NCI-H2081 (cell line): Measurements from ENCODE around the gene AMMECR1.

Experiments used
- DNase-seq, 2 experiments: peaks; one replicate each; lab custom pipeline; 2025; lab: John Stamatoyannopoulos, UW

Gene AMMECR1

DNA sequence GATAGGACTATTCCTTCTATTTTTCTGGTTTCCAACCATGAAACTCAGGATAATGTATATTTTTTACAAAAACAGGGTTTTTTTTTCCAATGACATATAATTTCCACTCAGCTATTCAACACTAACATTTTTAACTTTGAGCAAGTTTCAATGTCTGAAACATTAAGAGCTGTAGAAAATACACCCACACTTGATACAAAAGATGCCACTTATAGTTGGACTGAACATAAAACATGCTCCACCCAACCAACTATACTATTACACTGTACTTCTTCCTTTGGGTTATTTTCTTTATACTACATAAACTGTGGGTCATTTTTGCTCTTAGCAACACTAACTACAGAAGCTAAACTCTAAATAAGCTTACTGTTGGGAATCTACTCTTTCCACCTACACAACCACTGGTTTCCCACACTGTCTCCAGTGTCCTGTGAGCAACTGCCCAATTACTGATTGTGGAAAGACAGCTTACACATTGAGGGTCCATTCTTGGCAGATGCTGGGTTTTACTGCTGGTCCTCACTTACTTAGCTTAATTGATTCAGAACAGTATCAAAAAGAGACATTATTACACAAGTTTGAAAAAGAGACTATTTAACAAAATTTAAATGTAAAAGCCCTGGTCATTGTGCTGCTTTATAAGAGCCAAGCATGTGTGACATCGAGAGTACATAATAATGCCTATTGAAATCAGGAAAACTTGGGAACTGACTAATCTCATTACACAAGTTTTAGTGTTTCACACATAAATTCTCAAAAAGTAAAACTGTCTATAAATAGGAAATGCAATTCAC, 6.3 kb downstream of the AMMECR1 start:
- DNase-seq: no peak

GRCh38 chrX:110310896-110311295, 7.0 kb downstream of the AMMECR1 start:
- no peak for DNase-seq

DNA sequence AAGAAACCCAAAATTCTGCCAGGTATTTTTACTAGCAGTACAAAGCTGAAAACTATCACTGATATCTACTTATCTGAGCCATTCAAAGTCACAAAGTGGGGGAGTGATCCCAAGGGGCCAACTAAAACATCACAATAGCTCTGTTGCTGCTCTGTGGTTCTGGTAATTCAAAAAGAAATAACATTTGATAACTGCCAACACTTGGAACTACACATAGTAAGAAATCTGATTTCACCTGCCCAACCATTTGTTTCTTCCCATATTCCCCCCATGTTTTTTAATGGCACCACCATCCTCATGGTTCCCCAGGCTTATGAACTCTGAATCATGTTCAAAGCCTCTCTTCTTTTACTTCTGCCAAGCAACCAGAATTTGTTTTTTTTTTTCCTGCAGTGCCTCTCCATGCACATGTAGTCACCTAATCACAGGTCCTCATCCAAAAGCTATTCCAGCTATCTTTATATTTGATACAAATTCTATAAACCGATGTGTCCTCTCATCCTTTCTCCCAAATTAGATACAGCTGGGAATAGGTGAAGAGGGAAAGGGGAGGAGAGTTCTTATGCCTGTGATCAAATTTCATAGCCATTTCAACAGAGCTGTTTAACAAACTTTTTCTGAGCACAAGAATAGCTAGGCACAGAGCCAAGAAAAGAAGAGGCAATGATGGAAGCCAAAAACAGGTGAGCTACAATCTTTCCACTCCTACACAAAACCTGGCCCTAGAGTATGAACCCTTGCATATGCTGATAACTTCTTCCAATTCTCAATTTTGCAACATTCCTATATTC, 7.7 kb downstream of the AMMECR1 start:
- peak in 1 of 2 experiments; percentile 17 for DNase-seq

GRCh38 chrX:110308220-110308619, 9.7 kb downstream of the AMMECR1 start:
- no peak for DNase-seq

DNA sequence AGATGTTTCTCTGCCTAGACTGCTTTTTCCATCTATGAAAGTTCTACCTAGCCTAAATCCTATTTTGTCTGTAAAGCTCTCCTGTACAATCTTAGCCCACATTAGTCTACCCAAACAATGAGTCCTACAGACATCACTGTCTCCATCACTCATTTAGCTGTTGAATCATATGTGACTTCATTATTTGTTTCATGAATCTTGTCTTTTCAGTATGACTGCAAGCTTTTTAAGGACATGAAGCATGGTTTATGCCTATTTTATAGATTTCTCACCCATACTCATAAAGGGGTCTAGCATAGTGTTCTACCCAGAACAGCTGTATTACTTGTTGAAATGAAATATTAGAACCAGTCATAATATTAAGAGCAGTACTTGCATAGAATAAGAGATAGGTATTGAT, 13.0 kb downstream of the AMMECR1 start:
- no peak for DNase-seq

DNA sequence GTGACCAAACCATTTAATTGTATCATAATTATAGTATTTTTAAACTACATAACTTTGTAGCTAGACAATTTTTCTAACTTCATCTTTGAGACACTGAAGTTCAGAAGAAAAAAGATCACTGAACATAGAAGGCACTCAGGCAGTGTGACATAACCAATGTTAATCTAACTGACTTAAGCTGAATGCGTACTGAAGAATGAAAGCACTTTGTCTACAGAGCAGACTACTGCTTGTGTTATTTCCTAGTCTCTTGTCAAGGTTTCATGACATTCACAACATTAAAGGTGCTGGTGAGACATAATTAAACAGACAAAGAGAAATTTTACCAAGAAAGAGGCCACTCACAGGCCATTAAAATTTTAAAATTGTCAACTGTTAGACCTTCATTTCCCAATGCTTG, 13.5 kb downstream of the AMMECR1 start:
- DNase-seq: no peak

DNA sequence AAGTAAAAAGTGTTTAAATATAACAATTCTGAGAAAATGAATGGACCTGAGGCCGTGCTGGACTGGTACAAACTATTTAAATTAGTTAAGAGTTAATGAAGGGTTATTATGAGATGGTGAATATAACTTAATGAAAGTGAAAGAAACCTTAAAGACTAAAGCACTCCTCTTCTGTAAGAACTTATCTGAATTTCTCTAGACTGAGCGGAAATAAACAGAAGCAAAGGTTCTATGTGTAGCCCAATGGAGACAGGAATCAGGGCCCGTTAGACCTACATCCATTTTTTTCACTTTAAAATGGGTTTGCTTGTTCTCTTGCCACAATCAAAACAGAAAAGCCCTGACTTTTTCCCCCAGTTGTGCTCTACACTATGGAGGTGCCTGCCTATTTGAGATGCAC, 14.9 kb downstream of the AMMECR1 start:
- DNase-seq: no peak

GRCh38 chrX:110301194-110301593, 16.7 kb downstream of the AMMECR1 start:
- no peak for DNase-seq

- DNase-seq: no peak
Measured at GRCh38 chrX:110294087-110294486, 23.8 kb downstream of the AMMECR1 start.

DNA sequence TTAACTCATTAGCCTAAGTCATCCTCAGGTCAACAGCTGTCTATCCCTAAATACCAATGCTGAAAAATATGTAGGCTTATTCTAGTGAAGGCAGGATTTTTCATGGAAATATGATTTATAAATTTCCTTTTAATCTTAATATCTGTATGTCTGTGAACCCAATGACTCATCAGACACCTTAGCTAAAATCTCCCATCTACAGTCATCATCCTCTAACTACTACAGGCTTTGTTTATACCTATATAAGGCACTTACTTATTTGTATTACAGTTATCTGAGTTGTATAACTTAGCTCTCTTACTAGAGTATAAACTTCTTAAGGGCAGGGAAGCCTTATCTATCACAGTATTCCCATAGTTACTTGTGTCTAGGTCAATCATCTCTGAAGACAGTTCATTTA, 24.2 kb downstream of the AMMECR1 start:
- no peak for DNase-seq

DNA sequence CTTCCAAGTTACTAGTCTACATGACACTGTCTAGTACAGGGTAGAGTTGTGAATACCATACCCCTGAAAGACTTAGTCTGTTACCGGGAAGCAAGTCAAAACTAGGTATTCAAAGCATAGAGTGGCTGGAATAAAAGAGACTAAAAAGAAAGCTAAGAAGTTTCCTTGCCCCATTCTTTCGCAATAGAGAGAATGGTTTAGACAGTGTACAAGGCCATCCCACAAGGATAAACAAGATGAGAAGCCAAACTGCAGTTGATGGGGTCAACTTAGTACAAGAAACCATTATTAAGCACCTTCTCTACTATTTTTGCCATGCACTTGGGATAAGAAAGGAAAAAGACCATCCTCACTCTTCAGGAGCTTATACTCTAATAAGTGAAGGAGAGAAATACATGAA, 30.3 kb downstream of the AMMECR1 start:
- no peak for DNase-seq

- no peak for DNase-seq
Measured at GRCh38 chrX:110286106-110286505, 31.8 kb downstream of the AMMECR1 start.

GRCh38 chrX:110284159-110284558, 33.7 kb downstream of the AMMECR1 start:
- no peak for DNase-seq

DNA sequence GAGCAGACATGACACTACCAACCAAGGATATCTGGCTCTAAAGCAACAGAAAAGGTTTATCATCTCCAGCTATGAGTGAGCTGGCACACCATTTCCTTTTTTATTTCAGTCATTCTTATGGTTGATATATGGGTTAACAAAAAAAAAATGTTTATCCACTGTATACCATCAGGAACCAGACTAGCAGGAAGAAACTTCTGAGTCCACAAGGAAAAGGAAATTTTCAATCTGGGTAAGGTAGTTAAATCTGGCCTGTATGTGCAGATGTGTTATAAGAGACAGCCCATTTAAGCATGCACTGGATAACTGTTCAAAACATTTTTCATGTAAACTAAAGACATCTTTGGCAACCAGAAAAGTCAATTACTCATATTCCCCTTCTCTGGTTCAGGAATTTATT, 35.0 kb downstream of the AMMECR1 start:
- no peak for DNase-seq

DNA sequence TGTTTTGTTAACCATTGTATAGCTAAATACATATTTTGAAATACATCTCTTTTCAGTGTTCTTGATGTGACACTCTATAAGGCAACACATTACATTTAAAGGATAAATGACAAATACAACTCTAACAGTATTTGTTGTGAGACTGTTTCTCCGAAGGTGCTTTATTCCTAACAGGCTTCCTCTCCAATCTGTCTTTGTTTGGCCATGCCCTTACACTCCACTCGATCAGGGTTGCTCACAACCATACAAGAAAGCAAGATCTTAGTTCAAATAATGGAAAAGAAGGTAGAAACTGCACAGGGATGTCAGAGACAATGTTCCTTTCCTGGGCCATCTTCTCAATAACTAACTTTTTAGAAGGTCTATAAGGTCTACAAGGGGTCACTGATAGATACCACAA, 36.5 kb downstream of the AMMECR1 start:
- no peak for DNase-seq

DNA sequence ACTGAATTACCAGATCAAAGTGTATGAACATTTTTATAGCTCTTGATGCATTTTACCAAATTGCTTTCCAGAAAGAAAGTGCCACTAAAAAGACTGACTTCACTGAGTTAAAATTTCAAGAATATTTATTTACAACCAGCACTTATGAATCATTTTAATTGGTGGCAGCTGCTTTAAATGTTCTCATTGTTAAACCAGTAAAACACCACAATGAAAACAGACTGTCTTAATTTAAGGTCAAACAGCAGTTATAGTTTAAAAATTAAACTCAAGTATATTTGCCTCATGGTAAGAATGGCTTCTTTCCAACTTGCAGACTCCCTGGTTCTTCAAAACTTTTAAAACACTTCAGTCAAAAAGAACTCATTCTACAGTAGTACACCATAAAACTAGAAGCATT, 36.9 kb downstream of the AMMECR1 start:
- DNase-seq: peak in 1 of 2 experiments; percentile 27

DNA sequence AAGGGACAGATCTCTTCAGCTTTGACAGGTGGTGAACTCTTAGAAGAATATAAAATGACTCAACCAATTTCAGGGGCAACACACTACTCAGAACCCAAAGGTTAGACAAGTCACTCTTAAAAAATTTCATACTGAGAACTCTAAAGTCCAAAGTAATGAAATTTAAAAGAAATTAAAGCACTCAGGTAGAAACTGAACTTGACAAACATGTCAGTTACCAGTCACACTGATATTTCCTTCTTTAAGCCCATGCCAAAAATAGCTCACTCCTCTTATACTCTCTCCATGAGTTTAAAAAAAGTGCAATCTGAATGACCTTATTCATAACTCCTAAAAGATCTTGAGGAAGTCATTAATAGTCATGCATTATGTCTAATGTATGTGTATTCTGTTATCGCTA, 40.3 kb downstream of the AMMECR1 start:
- no peak for DNase-seq

GRCh38 chrX:110276778-110277177, 41.1 kb downstream of the AMMECR1 start:
- no peak for DNase-seq

GRCh38 chrX:110268886-110269285, 49.0 kb downstream of the AMMECR1 start:
- DNase-seq: no peak

DNA sequence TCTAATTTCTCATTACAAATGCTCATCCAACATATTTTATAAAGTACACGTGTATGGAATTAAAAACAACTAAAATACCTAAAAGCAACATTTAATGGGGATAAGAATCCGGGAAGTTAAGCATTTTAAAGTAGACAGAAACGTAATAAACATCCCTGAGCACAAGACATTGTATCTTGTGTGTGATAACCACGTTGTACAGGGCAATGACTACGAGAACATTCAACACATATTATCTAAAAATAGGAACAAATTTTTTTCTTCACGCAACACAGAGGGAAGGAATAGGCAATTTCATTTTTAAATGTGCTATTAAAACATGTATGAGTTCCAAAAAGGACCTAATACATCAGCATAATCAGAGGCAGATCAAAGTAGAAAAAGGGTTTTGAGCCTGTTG, 49.5 kb downstream of the AMMECR1 start:
- no peak for DNase-seq

DNA sequence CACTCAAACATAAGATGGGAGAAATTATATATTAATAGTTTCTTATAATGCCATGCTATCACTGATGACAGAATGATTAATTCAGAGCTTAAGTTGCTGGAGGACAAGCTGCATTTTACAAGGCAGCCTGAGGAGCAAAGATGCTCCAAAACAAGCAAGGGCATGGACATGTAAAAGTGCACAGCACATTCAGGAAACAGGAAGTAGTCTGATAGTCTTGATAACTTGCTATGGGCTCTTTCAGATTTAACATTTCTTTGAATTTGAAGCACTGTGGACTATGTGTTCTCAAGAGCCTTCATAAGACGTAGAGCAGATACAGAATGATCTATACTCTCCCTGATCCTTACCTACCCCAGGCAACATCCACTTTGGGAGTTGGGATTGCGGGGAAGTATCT, 50.0 kb downstream of the AMMECR1 start:
- DNase-seq: no peak

GRCh38 chrX:110265661-110266060, 52.2 kb downstream of the AMMECR1 start:
- DNase-seq: no peak

- DNase-seq: no peak
Measured at GRCh38 chrX:110259117-110259516, 58.8 kb downstream of the AMMECR1 start.
